Astrocyte of the cerebellum (primary cell): Measurements from ENCODE around the gene RACK1.

ENCODE experiments used
- DNase-seq: peaks from one replicate; pipeline ENCODE4 v3.0.0-alpha.2; 2011; ENCODE audit warnings: low read depth
- H3K4me3 ChIP-seq: 2 replicates; pipeline ENCODE4 v1.5.1; 2011; ENCODE audit warnings: mild to moderate bottlenecking, low read depth, low read length, moderate library complexity
- in situ Hi-C: cut with HindIII; loops from 2 replicates; pipeline ENCODE4 v1.10.0; 2017; ENCODE audit warnings: low sequenced_read_pairs
- TF ChIP-seq, protein P1 (sequence below): IDR thresholded peaks from 2 replicates; pipeline ENCODE4 v1.5.1; 2012; ENCODE audit warnings: low read length, low read depth, moderate library complexity, mild to moderate bottlenecking; ENCODE audit errors: missing control alignments

The RACK1 gene

DNA sequence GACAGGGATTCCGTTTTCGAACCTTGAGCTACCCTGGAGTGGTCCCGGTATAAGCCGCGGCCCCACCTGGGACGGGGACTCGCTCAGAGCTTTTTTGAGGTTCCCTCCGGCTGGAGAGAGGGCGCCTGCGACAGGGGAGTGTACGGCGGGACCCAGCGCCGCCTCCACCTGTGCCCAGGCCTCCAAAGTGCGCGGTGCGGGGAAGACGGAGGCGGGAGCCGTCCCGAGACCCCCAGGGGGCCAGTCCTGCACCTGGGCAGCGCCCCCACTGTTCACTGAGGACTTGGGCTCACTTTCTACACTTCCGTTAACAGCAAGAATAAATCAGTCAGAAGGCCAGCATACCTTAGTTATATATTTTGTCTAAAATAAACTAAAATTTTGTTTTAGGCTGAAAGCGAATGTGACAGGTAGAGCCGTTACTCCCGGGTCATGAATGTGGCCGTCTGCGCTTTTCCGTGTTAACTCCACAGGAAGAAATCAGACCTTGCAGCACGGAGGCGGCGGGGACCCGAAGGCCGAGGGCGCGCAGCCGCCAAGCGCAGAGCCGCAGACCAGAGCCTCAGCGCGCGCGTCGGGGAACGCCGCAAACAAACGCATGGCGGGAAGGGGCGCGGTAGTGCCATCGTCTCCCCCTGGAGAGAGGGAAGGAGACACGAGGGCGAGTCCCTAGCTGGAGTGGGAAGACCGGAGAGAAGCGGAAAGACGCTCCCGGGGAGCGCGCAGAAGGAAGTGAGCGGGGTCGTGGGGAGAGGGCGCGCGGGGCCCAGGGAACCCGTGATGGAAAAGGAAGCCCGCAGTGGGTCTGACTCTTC lies 52.8 kb downstream of the RACK1 start:
- TF ChIP-seq, protein P1, sequence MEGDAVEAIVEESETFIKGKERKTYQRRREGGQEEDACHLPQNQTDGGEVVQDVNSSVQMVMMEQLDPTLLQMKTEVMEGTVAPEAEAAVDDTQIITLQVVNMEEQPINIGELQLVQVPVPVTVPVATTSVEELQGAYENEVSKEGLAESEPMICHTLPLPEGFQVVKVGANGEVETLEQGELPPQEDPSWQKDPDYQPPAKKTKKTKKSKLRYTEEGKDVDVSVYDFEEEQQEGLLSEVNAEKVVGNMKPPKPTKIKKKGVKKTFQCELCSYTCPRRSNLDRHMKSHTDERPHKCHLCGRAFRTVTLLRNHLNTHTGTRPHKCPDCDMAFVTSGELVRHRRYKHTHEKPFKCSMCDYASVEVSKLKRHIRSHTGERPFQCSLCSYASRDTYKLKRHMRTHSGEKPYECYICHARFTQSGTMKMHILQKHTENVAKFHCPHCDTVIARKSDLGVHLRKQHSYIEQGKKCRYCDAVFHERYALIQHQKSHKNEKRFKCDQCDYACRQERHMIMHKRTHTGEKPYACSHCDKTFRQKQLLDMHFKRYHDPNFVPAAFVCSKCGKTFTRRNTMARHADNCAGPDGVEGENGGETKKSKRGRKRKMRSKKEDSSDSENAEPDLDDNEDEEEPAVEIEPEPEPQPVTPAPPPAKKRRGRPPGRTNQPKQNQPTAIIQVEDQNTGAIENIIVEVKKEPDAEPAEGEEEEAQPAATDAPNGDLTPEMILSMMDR, result peak; percentile 17
- no peak for DNase-seq
- in situ Hi-C loops, result loop anchor here (10.0 kb wide), 1 partner anchor 406 kb away; no protein-coding TSS in a partner anchor
- peak overlapping the region; percentile 88 for H3K4me3 ChIP-seq

DNA sequence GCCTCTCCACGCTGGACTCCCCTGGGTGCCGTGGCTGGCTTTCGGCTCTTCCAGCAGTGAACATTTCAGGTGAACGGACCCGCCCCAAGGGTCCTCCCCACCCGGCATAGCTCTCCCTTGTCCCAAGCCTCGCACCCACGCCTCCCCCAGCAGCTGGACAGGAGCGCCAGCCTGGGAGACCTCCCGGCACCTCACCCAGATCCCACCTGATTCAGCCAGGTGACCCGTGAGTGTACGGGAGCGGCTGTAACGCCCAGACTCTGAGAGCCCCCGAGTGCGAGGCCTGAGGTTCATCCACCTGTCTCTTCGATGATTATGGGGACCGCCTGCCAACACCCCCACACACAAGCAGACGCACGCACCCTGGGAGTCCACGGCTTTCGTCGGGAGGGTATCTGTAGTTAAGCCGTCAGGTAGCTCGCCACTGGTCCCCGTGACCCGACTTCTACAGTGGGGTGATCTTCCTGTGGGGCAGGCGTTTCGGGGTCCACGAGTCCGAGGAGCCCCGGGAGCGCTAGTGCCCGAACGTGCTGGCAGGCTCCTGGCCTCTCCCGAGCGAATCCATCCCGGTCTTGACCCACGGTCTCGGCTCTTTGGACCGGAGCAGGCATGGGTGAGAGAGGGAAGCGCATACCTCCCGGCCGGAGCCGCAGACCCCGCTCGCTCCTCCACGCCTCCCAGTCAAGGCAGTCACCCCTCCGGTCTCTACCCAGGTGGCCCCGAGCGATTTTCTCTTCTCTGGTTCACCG lies 53.6 kb downstream of the RACK1 start:
- no peak for DNase-seq
- in situ Hi-C loops, result loop anchor here (10.0 kb wide), 1 partner anchor 405 kb away; no protein-coding TSS in a partner anchor
- TF ChIP-seq, protein P1, result no peak
- H3K4me3 ChIP-seq, result peak overlapping the region; percentile 88

DNA sequence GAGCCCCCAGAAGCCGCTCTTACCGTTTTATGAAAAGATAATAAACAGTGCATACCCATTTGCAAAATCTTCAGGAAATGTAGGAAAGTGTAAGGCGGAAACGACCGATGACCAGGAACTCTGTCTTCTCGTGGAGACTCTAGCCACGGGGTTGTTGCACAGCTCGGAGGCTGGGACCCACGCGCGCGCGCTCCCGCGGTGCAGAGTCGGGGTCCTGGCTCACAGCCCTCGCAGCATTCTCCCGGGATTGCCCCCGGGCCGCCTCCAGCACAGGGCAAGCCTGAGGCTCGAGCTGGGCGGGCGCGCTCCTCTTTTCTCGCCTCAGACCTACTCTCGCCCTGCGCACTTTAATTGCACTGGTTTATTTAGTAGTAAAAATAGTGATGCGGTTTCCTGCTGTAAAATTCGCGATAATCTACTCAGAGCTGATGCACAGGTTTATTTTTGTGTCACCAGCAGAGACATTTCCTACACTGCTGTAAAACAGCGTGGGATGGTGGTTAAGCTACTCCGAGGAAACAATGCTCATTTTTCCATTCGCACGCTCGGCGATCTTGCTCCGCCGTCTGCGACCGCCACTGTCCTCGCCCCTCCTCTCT lies 54.2 kb downstream of the RACK1 start:
- no peak for DNase-seq
- in situ Hi-C loops, result no loop called here
- TF ChIP-seq, protein P1, result no peak
- peak overlapping the region; percentile 88 for H3K4me3 ChIP-seq

DNA sequence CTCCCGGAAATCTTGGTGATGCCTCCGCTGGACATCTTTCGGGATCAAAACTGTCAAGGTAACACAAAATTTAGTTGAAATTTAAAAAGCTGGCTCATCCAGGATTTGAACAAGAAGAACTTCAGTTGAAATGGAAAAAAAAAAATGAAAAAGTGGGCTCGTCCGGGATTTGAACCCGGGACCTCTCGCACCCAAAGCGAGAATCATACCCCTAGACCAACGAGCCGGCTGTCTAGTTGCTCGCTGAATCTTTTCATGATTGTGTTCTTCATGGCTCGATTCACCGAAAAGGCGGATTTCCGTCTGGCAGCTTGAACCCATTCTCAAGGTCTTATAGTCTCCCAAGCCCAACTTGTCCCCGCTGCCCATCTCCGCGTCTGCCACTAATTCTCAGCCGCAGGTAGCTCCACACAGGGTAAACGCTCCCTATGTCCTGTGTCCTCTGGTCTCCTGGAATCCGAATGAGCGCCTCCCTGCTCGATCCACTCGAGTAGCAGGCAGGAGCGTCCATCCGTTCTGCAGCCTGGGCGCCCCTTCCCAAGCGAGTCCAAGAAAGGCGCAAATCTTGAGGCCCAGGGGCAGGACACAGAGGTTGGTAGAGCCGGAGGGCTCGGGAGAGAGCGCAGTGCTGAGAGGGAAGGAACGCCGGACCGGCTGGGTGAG lies 54.9 kb downstream of the RACK1 start:
- in situ Hi-C loops, result no loop called here
- peak overlapping the region; percentile 88 for H3K4me3 ChIP-seq
- TF ChIP-seq, protein P1, result no peak
- peak; percentile 50 for DNase-seq

DNA sequence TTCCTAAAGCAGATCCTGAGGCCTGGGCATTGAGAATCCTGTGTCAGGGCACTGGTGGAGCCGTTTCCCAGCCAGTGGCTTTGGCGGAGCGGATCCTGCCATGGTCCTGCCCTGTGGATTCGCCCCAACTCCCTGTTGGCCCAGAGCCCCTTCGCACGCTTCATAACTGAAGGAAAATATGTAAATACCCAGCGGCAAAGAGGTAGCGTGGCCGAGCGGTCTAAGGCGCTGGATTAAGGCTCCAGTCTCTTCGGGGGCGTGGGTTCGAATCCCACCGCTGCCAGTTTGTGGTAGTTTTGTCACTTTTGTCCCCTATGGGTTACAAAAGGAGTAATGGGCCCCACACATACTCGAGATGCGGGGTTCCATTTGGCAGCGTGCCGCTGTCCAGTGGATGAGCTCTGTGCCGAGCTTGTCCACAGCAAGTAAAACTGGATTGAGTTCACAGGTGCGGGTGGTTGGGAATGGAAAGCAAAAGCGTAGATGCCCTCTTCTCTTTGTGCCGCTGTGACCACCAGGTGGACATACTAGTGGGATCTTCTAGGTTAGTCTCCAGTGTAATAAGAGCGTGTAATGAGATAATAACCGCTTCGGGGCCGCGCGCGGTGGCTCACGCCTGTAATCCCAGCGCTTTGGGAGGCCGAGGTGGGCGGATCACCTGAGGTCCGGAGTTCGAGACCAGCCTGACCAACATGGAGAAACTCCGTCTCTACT lies 56.0 kb downstream of the RACK1 start:
- TF ChIP-seq, protein P1, result peak; percentile 18
- in situ Hi-C loops, result no loop called here
- DNase-seq, result peak; percentile 46
- H3K4me3 ChIP-seq, result peak overlapping the region; percentile 88

DNA sequence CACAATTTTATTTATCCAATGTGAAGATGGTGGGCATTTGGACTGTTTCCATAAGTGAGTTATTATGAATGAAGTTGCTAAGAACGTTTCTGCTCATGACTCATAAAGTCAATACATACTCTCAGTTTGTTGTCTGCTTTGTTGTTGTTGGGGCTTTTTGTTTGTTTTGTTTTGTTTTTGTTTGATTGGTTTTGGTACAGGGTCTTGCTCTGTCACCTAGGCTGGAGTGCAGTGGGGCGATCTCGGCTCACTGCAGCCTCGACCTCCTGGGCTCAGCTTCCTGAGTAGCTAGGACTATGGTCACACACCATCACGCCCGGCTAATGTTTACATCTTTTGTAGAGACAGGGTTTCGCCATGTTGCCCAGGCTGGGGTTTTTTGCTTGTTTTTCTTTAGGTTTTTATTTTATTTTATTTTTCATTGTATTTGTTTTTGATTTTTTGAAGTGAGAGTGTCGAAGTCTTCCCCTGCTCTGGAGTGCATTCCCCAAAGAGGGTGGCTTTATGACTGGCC lies 56.7 kb downstream of the RACK1 start:
- DNase-seq, result no peak
- in situ Hi-C loops, result no loop called here
- TF ChIP-seq, protein P1, result no peak
- H3K4me3 ChIP-seq, result no peak overlapping the region
